Right ventricle myocardium superior (tissue), 1 donor: ENCODE data around the gene KNG1. TPM values are rescaled to one million over a fixed set of nuclear protein-coding genes. Genes with fewer than 3 reads are reported as not detected.
A peak's percentile ranks its signal among the peaks of the same experiment; 100 is the strongest.

Experiments
- ATAC-seq: fragments of 200-7000 bp; cut with Tn5 transposase; one replicate; pipeline ENCODE4 v1.9.1; 2020; ENCODE audit warnings: mild to moderate bottlenecking; ENCODE audit not compliant: poor library complexity
- DNase-seq: peaks from one replicate; pipeline ENCODE4 v3.0.0-alpha.2; 2020
- intact Hi-C: fragments of 100-400 bp; cut with DNase I; formaldehyde crosslinking; loops from one replicate; pipeline ENCODE4 v1.11.2; 2022
- microRNA-seq: library from miRNA; unstranded; fragments of <30 nt; microRNA quantifications from one replicate; pipeline ENCODE4 v1.2.0, GENCODE V29; 2020
- total RNA-seq: library from RNA; stranded (reverse); fragmentation: NEBNext Ultra II Directional; extraction: Animal tissue kit (Norgen Biotek cat#: 25700); gene quantifications from one replicate; pipeline ENCODE4 v1.2.1, GENCODE V29; 2021
- donor health status: DM: no; HTN: yes; CAD: no; lungs with severe emphysema.

Gene KNG1
- total RNA-seq, 1 donor from 2014 or later, result 0.43 TPM

DNA sequence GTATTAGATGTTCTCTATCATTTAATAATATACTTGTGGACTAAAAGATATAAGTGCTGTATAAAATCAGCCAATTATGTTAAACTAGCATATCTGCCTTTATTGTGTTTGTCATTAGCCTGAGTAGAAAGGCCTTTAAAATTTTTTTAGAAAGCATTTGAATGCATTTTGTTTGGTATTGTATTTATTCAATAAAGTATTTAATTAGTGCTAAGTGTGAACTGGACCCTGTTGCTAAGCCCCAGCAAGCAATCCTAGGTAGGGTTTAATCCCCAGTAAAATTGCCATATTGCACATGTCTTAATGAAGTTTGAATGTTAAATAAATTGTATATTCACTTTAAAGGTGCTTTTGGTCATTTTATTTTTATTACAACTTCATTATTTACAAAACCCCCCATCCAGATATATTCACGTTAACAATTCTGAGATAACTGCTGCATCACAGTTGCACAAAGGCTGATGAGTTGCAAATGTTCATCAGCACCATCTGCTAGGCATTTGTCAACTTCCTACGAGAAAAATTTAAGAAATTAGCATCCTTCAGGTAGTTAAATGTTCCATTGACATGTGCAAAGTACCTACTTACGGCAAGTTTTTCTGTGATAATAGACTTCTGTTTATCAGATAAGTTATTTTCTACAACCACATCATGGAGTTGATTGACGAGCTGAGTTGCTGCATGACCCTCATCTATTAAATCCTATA, 72.5 kb downstream of the KNG1 start:
- no peak for ATAC-seq
- no peak for DNase-seq
- intact Hi-C loops, result no loop called here

DNA sequence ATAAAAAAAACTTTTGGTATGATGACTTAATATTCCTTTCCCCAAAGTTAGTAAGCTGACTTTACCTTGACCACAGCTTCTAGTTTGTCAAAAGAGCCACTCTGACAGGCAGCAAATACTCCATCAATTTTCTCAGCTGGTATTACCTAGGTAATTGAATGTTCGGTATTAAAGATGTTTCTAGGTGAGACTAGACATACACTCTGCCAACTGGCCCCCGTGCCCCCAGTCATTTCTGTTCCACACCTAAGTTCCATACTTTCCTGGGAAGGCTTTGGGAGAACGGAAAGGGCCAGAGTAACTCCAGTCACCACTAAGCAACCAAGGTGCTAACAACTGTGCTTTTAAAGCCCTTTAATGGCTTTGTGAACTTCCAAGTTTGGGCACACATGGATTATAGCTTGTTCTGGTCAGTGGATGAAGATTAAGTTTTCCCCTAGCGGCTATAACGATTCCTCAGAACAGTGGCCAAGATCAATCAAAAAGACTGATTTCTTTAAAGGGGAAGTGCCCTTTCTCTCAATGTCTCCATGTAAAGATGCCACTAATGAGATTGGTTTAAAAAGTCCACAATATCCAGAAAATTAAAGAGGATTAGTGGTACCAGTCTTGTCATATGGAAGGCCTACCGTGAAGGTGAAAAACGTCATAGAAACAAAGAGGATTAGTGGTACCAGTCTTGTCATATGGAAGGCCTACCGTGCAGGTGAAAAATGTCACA, 73.3 kb downstream of the KNG1 start:
- ATAC-seq, result peak; percentile 13
- DNase-seq, result no peak
- intact Hi-C loops, result no loop called here

Small RNAs within 50 kb of the gene (microRNA-seq; reads per million reads assigned to microRNA genes)
- 1.9 reads per million for gene MIR1248

Other genes starting within 250 kb of the KNG1 start
- 1.1 TPM for gene CRYGS, start 173.0 kb upstream of the KNG1 start, total RNA-seq
- gene TBCCD1, start 150.0 kb upstream of the KNG1 start, total RNA-seq, result 6.2 TPM
- 19.7 TPM for gene DNAJB11, start 146.6 kb upstream of the KNG1 start, total RNA-seq
- not detected for gene AHSG, start 104.3 kb upstream of the KNG1 start, total RNA-seq
- gene FETUB, start 77.0 kb upstream of the KNG1 start, total RNA-seq, result not detected
- gene HRG, start 51.3 kb upstream of the KNG1 start, total RNA-seq, result not detected
- gene EIF4A2, start 66.2 kb downstream of the KNG1 start, total RNA-seq, result 415 TPM
- gene RFC4, start 89.1 kb downstream of the KNG1 start, total RNA-seq, result 8.6 TPM
- gene ADIPOQ, start 125.4 kb downstream of the KNG1 start, total RNA-seq, result 8.2 TPM
- 67.4 TPM for gene ST6GAL1, start 213.2 kb downstream of the KNG1 start, total RNA-seq